Medulla oblongata (tissue), 1 donor: ENCODE data around the gene CSMD2.

ENCODE experiments used
- DNase-seq: peaks from one replicate; pipeline ENCODE4 v3.0.0-alpha.2; 2015; ENCODE audit errors: extremely low spot score

CSMD2 gene

DNA sequence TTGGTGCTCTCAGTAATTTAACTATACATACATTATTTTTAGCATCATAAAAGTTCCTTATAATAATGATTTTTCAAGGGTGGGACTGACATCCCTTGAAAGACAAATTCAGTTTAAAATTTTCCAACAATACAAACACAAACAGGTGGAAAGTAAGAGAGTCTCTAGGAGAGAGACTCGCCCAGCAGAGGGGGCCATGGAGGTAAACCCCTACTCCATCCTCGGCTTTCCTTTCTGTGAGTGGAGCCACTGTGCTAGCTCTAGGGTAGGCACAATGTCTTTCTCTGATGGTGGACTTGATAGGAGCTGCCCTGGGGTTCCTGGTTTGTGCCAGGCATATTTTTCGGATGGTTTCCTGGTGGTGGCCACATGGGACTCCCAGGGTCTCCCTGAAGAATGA lies 8.3 kb downstream of the CSMD2 start:
- DNase-seq: no peak

DNA sequence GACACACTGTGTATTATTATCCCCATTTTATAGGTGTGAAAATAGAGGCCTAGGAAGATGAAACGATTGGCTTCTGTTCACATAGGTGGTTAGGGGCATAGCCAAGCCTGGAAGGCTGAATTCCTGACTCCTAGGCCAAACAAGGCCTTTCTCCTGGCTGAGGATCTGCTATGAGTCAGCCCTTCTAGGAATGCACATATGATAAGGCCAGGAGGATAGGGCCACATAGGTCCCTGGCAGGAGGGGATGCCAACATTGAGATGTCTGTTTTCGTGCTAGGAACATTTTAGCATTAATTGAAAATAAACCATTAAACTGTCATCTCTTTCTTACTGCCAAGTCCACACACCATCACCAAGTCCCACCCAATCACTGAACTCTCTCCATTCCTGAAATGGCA lies 9.2 kb downstream of the CSMD2 start:
- no peak for DNase-seq

DNA sequence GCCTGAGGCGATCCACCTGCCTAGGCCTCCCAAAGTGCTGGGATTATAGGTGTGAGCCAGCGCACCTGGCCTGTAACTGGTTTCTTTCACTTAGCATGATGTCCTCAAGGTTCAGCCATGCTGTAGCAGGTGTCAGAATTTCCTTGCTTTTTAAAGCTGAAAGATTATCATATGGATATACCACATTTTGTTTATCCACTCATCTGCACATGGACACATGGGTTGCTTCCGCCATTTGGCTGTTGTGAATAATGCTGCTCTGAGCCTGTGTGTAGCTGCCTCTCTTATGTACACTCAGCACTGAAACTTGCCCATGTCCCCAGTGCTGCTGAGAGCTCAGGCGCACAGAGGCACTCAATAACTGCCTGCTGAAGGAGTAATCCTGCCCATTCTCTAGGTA lies 11.8 kb downstream of the CSMD2 start:
- DNase-seq: no peak

DNA sequence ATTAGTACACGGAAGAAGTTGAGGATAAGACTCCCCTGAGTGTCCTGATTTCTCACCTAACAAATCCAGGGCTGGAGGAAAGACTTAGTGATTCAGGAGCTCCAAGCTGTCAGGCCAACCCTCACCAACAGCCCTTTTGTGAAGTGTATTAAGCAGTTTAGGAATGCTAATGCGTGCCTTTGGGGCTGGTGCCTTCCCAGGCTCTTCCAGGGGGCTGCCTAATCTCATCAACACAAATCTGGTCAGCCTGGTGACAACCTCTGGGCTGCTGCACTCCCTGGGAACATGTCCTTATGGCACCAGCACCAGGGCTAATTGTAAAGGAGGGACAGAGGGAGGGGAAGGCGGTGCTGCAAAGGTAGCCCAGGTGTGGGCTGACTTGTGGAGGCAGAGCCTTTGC lies 15.5 kb downstream of the CSMD2 start:
- DNase-seq: no peak

DNA sequence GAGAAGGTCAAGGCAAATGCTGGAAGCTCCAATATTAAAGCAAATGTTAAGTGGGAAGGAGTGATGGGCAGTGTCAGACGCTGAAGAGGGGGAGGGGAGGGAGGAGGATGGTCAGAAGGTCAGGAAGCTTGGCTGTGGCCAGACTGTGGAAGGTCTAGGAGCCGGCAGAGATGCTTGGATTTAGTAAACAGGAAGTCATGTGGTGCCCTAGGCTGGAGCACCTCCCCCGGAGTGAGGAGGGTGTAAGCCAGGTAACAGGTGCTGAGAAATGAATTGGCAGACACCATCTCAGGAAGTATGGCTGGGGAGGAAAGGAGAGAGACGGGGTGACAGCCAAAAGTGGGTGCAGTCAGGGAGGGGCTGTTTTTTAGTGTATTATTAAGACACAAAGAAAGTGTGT lies 17.7 kb downstream of the CSMD2 start:
- no peak for DNase-seq

DNA sequence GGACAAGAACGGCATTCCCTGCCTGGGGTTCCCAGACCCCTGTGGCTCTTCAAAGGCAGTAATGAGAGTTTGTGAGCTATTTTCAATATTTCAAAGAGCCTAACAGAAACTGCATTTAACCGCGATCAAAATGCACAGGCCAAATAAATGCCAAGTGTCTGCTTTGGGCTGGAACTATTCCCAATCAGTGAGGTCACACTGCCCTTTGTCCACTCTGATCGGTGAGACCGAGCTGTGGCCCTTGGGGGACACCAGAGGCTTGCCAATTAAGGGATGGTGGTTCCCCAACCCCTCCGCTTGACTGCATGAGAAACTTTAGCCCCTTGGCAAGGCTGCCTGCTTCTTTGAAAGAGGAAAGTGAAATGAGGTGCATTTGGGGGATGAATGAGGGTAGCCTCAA lies 20.3 kb downstream of the CSMD2 start:
- no peak for DNase-seq

DNA sequence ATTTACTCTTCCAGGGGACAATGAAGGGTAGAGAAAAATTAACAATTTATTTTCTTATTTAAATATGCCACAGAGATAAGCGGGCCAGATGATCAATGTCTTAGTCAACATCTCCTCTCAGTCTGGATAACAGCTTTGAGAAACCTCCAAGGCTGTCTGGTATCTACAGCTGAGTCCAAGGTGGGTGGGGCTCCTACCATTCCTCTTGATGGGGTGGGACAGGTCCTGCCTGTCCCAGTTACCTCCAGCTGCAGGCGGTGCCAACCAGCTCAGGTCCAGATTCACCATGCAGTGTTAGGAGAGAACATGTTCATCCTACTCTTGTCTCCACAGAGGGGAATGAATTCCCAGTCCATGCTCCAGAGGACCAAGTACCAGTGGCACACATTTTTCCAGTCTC lies 21.1 kb downstream of the CSMD2 start:
- DNase-seq: no peak

DNA sequence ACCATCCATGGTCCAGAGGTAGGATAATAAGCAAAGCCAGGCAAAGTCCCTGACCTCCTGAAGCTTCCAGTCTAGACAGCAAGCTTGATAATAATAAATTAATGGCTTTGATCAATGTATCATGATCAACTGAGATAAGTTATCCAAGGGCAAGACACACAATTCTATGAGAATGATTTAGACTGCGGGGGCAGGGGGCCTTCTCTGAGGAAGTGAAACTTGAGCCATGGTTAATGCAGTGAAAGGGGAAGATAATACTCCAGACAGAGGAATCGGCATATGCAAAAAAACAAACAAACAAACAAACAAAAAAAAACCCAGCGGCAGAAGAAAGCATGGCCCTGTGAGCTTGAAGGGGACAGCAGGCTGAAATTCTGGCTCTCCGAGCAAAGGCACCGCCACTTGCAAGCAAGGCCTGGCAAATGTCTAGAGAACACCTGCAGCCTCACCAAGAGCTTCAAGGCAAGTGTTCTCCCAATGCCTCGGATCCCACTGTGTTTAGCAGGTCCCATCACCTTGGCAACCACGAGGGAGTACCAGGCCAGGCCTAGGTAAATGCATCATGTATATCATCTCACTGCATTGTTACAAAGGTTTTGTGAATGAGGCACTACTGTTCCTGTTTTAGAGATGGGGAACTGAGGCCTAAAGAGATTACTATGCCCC lies 24.9 kb downstream of the CSMD2 start:
- peak; percentile 40 for DNase-seq

DNA sequence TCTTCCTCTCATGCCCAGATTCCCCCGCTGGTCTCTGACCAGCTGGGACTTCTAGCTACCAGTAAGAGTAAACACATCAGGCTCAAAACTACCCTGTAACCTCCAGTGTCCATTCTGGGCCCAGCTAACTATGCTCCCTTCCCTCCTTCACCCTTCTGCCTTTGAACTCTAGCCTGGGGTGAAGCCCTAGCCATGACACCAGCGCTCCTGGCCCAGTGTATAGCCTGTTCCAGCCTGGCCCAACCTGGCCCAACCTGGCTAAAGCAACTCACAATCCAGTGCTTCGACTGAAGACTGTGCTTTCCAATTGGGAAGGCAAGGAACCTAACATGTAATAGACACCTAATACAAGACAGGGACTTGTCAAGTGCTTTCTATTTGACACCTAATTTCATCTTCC lies 27.6 kb downstream of the CSMD2 start:
- no peak for DNase-seq

DNA sequence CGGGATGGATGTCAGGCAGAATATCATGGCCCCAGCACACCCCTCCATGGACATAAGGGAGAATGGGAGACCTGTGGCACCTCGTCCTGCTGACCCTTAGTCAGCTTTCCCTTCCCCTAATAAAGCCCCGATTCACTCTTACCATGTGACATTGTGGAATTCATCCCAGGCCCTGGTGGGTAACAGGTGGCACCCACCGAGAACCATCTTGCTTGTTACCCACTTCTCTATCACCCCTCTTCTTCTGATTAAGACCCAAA lies 32.9 kb downstream of the CSMD2 start:
- DNase-seq: no peak

DNA sequence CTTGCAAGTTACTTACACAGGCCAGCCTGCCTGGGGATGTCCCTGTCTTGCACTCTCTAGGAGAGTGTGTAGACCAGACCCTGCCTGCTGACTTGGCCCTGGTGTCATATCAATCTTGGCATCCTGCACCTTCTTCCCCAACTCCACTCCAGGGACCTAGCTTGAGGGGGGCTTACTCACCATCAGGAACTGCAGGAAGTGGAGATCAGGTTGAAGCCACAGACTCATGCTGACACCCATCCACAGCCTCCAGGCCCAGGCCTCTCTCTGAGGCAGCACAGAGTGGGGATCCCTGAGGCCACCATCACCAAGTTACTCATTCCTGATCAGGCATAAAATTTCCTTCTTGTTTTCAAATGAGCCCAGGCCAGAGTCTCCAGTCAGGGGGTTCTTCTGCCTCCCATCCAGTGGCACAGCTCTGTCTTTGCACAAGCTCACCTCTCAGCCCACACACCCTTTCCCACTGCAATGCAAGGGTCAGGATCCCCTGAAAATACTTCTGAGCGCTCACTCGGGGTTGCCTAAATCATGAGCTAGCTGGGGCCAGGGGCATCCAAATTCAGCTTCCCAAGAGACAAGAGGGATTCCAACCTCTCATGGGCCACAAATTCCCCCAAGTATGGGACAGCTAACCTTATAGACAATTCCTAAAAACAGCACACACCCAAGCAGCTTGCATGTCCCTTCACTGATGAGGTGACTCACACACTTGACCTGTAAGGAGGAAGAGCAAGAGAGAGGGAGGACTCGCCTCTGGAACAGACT lies 33.5 kb downstream of the CSMD2 start:
- DNase-seq: no peak

DNA sequence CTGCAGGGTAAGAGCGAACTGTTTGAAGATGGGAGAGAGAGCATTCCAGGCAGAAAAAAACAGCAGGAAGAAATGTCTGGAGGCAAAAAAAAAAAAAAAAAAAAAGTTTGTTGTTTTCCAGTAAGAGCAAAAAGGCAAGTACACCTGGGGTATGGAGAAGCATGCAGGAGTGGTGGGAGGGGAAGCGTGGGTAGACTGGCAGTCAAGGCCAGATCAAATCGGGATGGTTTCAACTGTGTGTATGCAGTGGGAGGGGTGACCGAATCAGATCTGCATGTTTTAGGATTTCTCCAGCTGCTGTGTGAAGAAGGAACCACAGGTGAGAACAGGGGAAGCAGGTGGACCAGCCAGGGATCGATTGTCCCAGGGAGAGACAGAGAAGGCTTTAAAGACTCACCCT lies 34.7 kb downstream of the CSMD2 start:
- DNase-seq: no peak

DNA sequence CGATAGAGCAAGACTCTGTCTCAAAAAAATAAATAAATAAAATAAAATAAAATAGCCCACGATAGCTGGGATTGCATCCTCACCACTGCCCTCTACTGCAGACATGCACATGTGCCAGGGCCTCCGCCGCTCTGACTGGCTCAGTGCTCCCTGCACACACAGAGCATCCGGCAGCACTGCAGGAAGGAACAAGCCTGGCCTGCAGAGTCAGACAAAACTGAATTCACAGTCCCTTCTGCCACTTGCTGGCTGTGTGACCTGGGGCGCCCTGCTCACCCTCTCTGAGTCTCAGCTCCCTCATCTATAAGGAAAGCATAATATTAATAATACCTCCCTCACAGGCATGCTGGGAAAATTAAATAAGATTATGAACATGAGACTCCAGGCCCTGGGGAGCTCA lies 35.4 kb downstream of the CSMD2 start:
- DNase-seq: no peak

DNA sequence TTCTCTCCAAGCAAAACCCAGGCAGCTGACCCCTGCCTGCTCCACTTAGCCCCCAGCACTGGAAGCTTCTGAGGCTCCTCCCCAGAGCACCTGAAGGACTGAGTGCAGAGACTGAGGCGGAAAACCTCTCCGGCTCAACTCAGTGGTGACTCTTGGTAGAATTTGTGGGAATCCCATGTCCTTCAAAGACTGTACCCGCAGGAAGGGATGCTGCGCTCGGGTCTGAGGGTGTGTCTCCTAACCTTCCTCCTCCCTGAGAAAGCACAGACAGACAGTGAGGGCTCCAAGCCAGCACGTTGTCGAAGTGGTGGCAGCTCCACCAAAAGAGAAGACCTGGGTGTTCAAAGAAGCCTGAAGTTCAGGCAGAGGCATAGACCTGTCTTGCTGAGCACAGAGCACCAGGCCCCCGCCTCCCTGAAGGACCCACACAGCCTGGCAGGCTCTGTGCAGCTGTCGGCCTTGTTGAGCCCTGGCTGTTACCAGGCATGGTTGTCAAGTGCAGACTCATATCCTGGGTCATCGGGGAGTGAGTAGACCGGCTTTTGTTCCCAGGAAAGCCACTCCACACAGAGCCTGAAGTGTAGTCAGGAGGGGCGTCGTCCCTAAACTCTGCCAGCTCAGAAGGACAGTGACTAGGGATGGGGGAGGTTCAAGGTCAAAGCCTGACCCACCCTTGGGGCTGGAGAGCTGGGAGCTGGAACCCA lies 36.7 kb downstream of the CSMD2 start:
- DNase-seq: no peak

DNA sequence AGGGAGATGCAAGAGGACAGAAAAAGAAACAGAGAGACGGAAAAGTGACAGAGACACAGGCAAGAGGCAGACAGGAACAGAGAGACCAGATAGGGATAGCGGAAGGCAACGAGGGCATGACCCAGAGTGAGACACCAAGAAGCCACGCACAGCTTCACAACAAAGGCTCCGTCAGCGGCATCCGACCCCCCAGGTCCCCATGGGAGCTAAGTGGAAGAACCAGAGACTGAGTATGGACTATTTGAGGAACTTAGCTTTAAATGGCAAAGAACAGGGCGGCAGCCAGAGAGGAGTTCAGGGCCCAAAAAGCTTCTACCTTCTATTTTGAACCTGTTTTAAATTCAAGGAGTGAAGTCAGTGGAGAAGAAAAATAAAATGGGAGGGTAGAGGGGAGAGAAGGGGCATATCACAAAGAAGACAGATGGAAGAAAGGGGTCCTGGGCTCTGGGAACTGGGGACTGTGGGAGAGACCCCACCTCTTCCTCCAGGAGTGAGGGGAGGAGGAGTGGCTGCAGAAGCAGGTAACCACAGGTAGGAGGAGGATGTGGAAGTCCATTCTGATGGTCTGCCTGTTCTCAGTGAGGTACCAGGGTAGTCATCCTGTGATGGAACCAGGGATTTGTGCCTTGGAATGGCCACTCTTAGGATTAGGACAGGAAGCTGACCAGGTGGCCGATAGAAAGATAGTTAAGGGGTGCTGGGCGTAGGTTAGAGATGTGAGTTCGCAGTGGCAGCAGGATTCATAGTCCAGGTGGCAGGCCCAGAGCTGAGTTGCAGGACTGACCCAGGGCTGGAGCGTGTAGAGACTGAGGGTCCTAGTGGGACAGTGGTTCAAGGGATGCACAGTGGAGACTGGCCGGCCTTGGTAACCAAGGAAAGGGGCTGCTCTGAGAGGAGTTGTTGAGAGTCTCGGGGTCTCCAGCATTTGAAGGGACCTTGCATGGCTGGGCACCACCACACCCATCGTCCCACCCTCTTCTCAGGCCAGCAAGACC lies 37.7 kb downstream of the CSMD2 start:
- DNase-seq: no peak

DNA sequence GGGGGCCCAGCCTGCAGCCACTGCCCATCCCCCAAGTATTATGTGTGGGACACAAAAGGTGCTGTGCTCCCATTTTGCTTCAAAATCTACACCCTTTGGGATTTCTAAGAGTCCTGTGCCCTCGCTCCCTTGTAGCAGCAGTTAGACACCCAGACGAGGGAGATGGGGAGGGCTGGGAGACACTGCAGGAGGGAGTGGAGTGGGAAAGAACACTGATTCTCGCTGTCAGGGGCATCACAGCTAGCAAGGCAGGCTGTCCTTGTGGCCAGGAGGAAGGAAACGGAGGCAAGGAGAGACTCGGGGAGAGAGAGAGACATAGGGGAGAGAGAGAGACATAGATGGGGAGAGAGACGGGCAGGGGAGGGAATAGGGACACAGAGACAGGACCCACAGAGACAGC lies 38.5 kb downstream of the CSMD2 start:
- DNase-seq: no peak

DNA sequence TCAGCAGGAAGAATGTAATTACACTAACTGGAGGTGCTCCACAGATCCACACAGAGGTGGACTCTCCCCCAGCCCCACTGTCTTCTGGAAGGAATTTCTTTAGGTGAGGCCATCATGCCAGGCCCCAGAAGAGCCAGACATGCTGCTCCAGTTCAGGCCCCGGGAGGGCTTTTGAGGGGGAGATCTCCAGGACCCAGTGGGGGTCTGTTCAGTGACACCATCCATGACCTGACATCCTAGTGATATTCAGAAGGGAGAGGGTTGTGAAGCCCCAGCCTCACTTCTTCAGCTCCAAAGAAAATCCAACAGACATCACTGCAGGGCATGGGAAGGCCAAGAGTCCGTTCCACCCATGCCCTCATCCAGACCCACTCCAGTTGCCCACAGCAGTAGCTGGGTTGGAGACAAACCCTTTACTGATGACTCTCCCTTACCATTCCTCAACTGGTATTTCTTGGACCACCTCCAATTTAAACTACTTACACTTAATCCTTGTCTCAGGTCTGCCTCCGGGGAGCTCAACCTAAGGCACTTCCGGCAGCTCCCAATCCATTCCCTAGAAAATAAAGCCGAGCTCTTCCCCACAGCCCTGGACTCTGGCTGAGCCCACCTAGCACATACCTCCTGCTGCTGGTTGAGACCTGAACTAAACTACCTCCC lies 39.2 kb downstream of the CSMD2 start:
- DNase-seq: no peak

DNA sequence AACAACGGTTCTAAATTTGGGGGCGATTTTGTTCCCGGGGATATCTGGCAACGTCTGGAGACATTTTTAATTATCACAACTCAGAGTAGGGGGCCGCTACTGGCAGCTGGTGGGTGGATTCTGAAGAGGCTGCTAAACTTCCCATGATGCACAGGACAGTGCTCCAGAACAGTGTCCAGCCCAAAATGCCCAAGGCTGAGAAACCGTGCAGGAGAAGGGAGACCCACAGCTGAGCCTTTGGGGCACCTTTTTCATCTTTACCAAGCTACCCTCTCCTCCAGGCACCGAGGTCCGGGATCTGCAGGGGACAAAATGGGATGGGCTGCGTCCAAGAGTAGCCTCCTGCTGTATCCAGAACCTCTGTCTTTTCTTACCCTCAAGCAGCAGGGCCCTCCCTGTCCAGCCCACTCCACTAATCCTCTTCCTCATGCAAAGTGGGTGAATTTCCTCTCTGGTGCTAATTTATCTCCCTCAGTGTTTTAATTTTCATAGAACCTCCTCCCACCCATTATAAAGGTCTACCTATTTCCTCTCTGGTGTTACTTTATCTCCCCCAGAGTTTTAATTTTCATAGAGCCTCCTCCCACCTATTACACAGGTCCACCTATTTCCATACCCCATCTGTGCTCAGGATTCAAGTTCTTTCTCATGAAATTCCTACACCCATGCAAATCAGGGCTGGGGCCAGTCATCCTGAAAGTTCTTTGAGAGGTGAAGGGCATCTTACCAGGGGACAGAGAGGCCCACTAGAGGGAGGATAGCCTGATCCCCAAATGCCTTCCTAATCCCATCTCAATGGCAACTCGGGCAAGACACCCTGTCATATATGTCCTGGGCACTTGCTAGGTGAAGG lies 42.7 kb downstream of the CSMD2 start:
- DNase-seq: no peak

DNA sequence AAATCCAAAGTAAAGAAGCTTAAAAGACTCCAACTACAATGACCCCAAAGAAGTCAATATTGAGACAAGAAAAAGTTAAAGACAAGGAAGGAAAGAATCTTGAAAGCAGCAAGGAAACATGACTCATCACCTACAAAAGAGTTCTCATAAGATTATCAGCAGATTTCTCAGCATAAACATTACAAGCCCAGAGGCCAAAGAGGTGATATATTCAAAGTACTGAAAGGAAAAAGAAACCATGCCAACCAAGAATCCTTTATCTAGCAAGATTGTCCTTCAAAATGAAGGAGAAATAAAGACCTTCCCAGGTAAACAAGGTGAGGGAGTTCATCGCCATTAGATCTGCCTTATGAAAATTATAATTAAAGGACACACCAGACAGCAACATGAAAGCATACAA lies 49.8 kb downstream of the CSMD2 start:
- no peak for DNase-seq

DNA sequence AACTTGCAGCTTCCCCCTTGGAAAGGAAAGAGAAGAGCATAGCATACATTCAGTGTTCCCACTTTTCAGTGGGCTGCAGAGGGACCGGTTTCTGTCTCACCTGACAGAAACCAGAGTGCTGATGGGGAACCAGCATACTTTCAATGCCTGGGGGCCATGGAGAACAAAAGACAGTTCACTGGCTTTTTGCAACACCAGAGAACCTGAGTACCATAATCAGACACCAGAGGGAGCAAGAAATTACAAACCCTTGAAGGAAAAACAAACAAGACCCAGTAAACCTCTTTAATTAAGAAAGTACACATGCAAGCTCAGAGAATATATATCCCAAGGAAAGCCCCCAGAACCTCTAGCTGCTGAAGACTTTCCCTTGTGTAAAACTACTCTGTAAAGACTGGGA lies 51.1 kb downstream of the CSMD2 start:
- peak; percentile 64 for DNase-seq

DNA sequence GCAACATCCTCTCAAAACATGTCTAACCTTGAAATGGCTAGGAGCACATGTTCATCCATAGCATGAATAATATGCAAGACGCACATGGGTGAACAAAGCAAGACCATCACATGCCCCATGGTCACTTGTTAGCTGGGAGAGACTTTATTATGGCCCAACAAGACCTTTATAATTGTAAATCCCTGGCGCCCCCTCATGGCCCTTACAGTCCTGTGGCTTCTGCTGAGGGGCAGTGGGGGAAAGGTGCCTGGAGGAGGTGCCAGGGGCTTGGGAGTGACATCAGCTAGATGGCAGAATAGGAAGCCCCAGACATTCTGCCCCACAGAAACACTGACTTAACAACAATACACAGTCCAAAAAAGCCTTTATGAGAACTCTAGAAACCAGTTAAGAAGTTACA lies 51.7 kb downstream of the CSMD2 start:
- peak; percentile 37 for DNase-seq
